ENCODE measurements around the gene ITGA5. TPM values are rescaled to one million over a fixed set of nuclear protein-coding genes. Genes with fewer than 3 reads are reported as not detected.

ITGA5 gene
- total RNA-seq, 1 donor from 2014 or later: 100 TPM

DNA sequence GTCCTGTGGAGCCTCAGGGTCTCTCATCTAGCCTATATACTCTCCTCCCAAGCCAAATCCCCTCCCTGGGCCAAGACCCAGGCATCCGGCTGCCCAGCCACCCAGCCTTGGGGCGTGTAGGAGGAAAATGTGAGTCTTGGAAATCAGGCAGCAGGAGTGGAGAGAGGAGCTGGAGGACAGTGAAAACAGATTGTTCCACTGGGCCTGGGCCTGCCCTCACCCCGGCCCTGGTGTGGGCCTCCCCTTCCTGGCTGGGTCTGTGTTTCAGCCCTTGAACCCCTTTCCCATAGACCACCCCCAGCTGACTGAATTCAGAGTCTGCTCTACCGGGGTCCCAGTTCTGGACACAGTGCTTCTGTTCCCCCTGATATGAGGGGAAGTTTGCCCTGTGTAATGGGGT lies 6.7 kb downstream of the ITGA5 start:
- Mint-ChIP-seq H3K27ac (ENCODE audit: unreplicated experiment) (peak overlapping the region; percentile 89), H3K9me3 (ENCODE audit: unreplicated experiment) (no peaks in the 10 kb centered on the region), H3K4me3 (ENCODE audit: unreplicated experiment) (no peak overlapping the region), H3K27me3 (ENCODE audit: unreplicated experiment) (no peaks in the 10 kb centered on the region), H3K36me3 (ENCODE audit: unreplicated experiment) (peaks cover 7% of the 10 kb centered on the region), H3K4me1 (ENCODE audit: unreplicated experiment) (peaks cover 45% of the 10 kb centered on the region)
- no peak for DNase-seq (ENCODE audit: extremely low spot score, unreplicated experiment)
- TF ChIP-seq, protein P1, sequence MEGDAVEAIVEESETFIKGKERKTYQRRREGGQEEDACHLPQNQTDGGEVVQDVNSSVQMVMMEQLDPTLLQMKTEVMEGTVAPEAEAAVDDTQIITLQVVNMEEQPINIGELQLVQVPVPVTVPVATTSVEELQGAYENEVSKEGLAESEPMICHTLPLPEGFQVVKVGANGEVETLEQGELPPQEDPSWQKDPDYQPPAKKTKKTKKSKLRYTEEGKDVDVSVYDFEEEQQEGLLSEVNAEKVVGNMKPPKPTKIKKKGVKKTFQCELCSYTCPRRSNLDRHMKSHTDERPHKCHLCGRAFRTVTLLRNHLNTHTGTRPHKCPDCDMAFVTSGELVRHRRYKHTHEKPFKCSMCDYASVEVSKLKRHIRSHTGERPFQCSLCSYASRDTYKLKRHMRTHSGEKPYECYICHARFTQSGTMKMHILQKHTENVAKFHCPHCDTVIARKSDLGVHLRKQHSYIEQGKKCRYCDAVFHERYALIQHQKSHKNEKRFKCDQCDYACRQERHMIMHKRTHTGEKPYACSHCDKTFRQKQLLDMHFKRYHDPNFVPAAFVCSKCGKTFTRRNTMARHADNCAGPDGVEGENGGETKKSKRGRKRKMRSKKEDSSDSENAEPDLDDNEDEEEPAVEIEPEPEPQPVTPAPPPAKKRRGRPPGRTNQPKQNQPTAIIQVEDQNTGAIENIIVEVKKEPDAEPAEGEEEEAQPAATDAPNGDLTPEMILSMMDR (IDR thresholded peaks at IDR 0.05): no peak

DNA sequence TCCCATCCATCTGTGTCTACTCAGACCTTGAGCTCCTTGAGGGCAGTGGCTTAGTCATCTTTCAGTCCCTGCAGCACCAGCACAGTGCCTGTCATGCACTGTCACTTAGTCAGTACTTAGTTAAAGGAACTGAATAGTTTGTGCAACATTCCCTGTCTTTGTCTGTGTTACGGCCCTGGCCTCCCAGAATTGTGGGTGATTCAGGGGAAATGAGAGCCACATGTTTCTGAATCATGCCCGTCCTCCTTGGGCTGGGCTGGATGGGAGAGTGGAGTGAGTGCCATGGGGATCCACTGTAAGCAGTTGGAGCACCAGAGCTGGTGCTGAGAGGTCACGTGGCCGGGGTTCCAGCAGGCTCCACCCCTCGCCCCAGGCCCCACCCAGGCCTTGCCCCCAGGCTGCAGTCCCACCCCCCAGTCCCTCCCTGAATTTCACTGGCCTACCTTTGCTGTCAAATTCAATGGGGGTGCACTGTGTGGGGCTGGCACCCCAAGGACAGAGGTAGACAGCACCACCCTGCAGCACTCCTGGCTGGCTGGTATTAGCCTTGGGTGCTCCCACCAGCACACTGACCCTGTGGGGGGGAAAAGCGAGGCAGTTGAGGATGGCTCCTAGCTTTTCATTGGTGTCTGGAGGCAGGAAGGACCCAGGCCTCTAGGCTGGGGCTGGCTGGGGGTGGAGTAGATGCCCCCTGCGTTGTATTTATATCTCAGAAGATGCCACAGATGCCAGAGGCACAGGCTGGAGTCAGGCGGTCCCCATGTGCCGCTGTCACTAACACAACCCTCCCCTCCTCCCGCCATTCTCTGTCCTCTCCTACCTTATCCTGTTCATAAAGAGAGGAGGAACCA lies 7.5 kb downstream of the ITGA5 start:
- Mint-ChIP-seq H3K4me3 (ENCODE audit: unreplicated experiment) (no peak overlapping the region), H3K36me3 (ENCODE audit: unreplicated experiment) (peaks cover 14% of the 10 kb centered on the region), H3K4me1 (ENCODE audit: unreplicated experiment) (peaks cover 39% of the 10 kb centered on the region), H3K27ac (ENCODE audit: unreplicated experiment) (peak overlapping the region; percentile 89), H3K9me3 (ENCODE audit: unreplicated experiment) (no peaks in the 10 kb centered on the region), H3K27me3 (ENCODE audit: unreplicated experiment) (no peaks in the 10 kb centered on the region)
- TF ChIP-seq, protein P1 (IDR thresholded peaks at IDR 0.05): no peak
- no peak for DNase-seq (ENCODE audit: extremely low spot score, unreplicated experiment)

DNA sequence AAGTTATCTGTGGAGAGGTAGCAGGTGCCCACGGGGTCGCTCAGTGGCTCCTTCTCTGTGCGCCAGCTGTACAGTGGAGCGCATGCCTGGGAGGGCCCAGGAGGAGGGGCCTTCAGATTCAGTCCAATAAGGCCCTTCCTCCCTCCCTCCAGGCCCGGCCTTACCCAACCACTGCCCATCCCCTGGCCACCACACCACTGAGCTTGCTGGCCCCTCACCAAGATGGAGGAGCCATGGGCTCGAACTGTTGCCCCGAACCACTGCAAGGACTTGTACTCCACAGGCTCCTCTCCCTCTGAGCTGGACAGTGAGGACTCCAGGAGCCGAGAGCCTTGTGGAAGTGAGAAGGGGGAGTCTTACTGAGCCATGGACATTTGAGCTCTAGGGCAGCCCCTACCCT lies 9.8 kb downstream of the ITGA5 start:
- Mint-ChIP-seq H3K27ac (ENCODE audit: unreplicated experiment) (no peak overlapping the region), H3K4me1 (ENCODE audit: unreplicated experiment) (peaks cover 32% of the 10 kb centered on the region), H3K27me3 (ENCODE audit: unreplicated experiment) (no peaks in the 10 kb centered on the region), H3K36me3 (ENCODE audit: unreplicated experiment) (peaks cover 25% of the 10 kb centered on the region), H3K4me3 (ENCODE audit: unreplicated experiment) (no peak overlapping the region), H3K9me3 (ENCODE audit: unreplicated experiment) (no peaks in the 10 kb centered on the region)
- TF ChIP-seq, protein P1 (IDR thresholded peaks at IDR 0.05): no peak
- no peak for DNase-seq (ENCODE audit: extremely low spot score, unreplicated experiment)

DNA sequence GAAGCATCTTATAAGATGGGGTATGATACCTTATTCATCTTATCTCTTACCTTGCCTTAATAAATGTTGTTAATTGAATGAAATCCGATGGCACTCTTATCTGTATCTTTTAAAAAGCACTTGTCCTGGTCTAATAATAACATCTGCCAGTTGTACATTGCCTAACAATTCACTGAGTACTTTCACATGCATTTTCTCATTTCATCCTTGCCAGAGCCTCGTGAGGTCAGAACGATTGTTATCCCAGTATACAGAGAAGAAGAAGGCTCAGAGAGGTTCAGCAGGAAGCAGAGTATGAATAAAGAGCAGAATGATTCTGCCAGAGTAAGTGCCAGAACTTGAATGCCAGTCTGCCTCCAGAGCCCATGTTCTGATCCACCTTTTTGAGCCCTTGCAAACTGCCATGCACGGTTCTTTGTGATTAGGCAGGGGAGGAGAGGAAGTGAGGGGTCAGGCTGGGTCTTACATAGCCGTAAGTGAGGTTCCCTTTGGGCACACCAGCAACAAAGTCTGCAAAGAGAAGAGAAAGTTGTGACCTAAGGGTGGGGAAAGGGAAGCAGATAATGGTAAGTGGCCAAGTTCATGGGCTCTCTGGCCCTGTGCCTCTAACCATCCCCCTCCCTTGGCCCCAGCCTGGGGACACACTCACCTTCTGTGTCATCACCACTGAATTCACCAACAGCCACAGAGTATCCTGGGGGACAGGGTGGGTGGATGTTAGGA lies 11.7 kb downstream of the ITGA5 start:
- Mint-ChIP-seq H3K27ac (ENCODE audit: unreplicated experiment) (no peak overlapping the region), H3K9me3 (ENCODE audit: unreplicated experiment) (no peaks in the 10 kb centered on the region), H3K4me1 (ENCODE audit: unreplicated experiment) (peaks cover 13% of the 10 kb centered on the region), H3K27me3 (ENCODE audit: unreplicated experiment) (no peaks in the 10 kb centered on the region), H3K36me3 (ENCODE audit: unreplicated experiment) (peaks cover 38% of the 10 kb centered on the region), H3K4me3 (ENCODE audit: unreplicated experiment) (no peak overlapping the region)
- DNase-seq (ENCODE audit: extremely low spot score, unreplicated experiment): no peak
- TF ChIP-seq, protein P1 (IDR thresholded peaks at IDR 0.05): no peak

DNA sequence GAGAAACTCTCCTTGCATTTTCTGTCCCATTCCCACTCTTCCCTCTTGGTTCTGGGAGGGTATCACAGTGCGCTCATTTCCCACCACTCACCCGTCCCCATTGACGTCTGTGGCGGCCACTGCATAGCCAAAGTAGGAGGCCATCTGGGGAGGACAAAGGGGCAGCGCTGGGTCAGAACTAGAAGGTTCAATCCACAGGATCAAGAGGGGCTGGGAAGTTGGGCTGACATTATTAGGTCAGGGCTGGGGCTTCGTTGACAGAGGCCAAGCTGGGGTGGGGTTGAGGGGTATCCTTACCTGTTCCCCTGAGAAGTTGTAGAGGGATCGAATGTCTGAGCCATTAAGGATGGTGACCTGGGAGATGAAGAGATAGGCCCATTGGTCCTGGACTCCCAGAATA lies 13.5 kb downstream of the ITGA5 start:
- Mint-ChIP-seq H3K27me3 (ENCODE audit: unreplicated experiment) (no peaks in the 10 kb centered on the region), H3K36me3 (ENCODE audit: unreplicated experiment) (peaks cover 45% of the 10 kb centered on the region), H3K4me1 (ENCODE audit: unreplicated experiment) (no peaks in the 10 kb centered on the region), H3K9me3 (ENCODE audit: unreplicated experiment) (no peaks in the 10 kb centered on the region), H3K27ac (ENCODE audit: unreplicated experiment) (no peak overlapping the region), H3K4me3 (ENCODE audit: unreplicated experiment) (no peak overlapping the region)
- TF ChIP-seq, protein P1 (IDR thresholded peaks at IDR 0.05): no peak
- no peak for DNase-seq (ENCODE audit: extremely low spot score, unreplicated experiment)

Data from osteocyte (in vitro differentiated cells).